Measurements from ENCODE around the gene ALG13.

DNA sequence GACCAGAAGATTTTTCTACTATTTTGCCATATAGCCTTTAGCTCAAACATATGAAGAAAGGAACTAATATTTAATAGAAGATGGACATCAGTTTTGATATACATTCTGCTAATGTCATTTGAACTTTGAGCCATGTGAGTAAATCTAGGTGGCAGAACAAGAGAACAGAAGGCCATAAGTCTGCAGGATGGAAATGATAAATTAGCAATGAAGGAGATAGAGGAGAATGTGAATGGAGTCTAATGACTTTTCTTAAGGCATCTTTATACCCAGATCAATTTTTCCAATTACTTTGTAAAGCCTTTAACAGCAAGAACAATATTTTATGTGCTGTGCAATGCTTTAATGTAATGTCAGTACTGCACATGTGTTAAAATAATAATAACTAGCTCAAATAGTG is 30.1 kb upstream of the ALG13 start:
- TF ChIP-seq, protein P1, sequence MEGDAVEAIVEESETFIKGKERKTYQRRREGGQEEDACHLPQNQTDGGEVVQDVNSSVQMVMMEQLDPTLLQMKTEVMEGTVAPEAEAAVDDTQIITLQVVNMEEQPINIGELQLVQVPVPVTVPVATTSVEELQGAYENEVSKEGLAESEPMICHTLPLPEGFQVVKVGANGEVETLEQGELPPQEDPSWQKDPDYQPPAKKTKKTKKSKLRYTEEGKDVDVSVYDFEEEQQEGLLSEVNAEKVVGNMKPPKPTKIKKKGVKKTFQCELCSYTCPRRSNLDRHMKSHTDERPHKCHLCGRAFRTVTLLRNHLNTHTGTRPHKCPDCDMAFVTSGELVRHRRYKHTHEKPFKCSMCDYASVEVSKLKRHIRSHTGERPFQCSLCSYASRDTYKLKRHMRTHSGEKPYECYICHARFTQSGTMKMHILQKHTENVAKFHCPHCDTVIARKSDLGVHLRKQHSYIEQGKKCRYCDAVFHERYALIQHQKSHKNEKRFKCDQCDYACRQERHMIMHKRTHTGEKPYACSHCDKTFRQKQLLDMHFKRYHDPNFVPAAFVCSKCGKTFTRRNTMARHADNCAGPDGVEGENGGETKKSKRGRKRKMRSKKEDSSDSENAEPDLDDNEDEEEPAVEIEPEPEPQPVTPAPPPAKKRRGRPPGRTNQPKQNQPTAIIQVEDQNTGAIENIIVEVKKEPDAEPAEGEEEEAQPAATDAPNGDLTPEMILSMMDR (IDR thresholded peaks at IDR 0.05; ENCODE audit: low read depth, low read length): no peak
- no peak for TF ChIP-seq EZH2phosphoT487 (IDR thresholded peaks at IDR 0.05; ENCODE audit: low read depth)
